Epithelial cell of esophagus (primary cell): ENCODE results near the gene IGFLR1.

Experiments
- DNase-seq: peaks from one replicate; pipeline ENCODE4 v3.0.0; 2010; ENCODE audit warnings: low read depth
- H3K4me3 ChIP-seq: 2 replicates; pipeline ENCODE4 v1.5.1; 2011; ENCODE audit warnings: mild to moderate bottlenecking, low read length, control low read depth
- TF ChIP-seq, protein P1 (sequence below): IDR thresholded peaks from 2 replicates; pipeline ENCODE4 v1.5.1; 2011; ENCODE audit warnings: low read depth, mild to moderate bottlenecking, low read length, control low read depth, inconsistent platforms; ENCODE audit not compliant: insufficient read depth; ENCODE audit errors: missing control alignments

IGFLR1 gene

DNA sequence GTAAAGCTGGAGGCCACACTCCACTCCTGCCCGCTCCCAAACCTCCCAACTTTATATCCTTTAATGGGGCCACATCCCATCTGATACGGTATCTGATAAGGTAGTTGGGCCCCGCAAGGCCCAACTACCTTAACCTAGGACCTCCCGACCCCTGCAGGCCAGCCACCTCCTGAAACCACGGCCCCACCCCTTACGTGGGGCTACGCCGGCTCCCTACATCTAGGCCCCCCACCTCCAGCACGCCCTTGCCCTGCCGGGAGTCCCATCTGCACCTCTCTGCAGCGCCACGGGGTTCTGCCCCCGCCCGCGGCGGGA, 2.2 kb downstream of the IGFLR1 start:
- peak overlapping the region; percentile 72 for H3K4me3 ChIP-seq
- TF ChIP-seq, protein P1, sequence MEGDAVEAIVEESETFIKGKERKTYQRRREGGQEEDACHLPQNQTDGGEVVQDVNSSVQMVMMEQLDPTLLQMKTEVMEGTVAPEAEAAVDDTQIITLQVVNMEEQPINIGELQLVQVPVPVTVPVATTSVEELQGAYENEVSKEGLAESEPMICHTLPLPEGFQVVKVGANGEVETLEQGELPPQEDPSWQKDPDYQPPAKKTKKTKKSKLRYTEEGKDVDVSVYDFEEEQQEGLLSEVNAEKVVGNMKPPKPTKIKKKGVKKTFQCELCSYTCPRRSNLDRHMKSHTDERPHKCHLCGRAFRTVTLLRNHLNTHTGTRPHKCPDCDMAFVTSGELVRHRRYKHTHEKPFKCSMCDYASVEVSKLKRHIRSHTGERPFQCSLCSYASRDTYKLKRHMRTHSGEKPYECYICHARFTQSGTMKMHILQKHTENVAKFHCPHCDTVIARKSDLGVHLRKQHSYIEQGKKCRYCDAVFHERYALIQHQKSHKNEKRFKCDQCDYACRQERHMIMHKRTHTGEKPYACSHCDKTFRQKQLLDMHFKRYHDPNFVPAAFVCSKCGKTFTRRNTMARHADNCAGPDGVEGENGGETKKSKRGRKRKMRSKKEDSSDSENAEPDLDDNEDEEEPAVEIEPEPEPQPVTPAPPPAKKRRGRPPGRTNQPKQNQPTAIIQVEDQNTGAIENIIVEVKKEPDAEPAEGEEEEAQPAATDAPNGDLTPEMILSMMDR: no peak
- no peak for DNase-seq

DNA sequence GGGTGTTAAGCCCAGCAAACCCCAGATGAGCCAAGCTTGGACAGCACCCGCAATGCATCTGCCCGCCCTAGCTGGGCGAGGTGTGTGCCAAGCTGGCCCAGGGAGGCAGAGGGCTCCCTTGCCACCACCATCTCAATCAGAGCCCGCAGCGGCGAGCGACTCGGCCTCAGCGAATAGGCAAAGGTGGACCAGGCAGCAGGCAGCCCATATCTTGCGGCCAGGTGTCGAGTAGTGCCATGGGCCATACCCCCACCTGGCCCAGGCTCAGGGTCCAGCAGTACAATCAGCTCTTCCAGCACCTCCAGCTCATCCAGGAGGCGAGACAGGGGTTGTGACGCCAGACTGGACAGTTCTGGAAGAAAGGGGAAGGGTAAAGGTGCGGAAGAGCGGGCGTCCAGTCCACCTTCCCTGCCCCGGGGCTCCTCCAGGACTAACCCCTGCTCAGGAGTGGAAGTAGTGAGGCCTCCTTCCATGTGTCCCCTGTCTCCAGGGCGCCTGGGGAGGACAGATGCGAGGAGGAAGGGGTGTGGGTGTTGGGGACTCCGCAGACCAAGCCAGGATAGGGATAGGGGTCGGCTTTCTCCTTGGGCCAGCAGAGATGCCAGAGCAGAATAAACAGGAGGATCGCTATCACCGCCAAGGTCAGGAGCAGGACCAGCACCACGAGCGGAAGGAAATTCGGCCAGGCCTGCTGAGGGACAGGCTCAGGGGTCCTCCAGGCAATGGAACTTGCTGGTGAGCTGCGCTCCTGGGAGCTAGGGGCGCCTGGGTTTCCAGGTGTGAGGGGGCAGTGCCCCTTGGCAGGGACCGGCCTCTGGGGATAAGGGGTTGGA, 2.8 kb downstream of the IGFLR1 start:
- TF ChIP-seq, protein P1: no peak
- no peak for DNase-seq
- H3K4me3 ChIP-seq: peak overlapping the region; percentile 72

- TF ChIP-seq, protein P1: no peak
- DNase-seq: no peak
- no peak overlapping the region for H3K4me3 ChIP-seq
Measured at GRCh38 chr19:35738887-35739229, 3.4 kb downstream of the IGFLR1 start.

DNA sequence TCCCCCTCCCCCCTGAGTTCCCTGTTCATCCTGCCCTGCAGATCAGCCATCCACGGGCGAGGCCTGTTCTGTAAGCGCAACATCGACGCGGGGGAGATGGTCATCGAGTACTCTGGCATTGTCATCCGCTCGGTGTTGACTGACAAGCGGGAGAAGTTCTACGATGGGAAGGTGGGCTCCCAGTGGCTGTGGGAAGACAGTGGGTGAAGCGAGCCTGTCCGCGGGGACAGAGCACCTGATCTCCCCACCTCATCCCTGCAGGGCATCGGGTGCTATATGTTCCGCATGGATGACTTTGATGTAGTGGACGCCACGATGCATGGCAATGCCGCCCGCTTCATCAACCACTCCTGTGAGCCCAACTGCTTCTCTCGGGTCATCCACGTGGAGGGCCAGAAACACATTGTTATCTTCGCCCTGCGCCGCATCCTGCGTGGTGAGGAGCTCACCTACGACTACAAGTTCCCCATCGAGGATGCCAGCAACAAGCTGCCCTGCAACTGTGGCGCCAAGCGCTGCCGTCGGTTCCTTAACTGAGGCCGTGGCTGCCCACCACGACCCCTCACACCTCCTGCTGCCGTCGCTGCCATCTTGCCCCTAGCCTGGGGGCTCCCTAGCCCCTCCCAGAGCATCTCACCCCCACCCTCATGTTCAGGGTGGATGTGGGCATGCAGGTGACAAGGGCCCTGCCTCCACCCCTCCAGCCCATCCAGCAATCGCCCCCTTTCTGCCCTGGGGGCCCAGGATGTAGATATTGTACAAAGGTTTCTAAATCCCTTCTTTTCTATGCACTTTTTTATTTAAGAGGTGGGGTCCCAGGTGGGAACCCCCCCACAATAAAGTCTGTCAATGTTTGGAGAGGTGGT, 4.0 kb downstream of the IGFLR1 start:
- TF ChIP-seq, protein P1: no peak
- no peak overlapping the region for H3K4me3 ChIP-seq
- DNase-seq: no peak

DNA sequence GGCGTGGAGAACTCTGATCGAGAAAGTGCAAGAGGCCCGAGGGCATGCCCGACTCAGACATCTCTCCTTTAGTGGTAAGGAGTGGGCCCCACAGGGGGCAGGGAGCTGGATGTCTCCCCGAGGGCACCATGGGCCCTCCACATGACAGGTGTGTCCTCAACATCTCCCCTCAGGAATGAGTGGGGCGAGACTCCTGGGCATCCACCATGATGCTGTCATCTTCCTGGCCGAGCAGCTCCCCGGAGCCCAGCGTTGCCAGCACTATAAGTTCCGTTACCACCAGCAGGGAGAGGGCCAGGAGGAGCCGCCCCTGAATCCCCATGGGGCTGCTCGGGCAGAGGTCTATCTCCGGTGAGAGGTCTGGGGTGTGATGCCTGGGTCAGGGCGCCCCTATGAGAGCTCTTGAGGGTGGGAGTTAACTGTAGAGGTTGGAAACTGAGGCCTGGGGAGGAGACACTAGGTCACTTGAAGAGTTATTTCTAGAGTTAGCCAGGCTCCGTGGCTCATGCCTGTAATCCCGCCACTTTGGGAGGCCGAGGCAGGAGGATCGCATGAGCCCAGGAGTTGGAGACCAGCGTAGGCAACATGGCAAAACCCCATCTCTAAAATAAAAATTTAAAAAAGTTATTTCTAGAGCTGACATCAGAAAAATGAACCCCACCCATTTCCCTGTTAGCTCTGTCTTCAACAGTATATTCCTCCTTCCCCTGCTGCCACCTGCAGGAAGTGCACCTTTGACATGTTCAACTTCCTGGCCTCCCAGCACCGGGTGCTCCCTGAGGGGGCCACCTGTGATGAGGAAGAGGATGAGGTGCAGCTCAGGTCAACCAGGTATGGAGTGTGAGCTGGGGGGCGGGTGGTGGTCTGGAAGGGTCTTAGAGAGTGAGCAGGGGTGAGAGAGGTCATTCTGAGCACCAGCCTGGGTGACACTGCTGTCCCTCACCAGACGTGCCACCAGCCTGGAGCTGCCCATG, 5.1 kb downstream of the IGFLR1 start:
- no peak overlapping the region for H3K4me3 ChIP-seq
- DNase-seq: peak; percentile 34
- TF ChIP-seq, protein P1: peak; percentile 32

DNA sequence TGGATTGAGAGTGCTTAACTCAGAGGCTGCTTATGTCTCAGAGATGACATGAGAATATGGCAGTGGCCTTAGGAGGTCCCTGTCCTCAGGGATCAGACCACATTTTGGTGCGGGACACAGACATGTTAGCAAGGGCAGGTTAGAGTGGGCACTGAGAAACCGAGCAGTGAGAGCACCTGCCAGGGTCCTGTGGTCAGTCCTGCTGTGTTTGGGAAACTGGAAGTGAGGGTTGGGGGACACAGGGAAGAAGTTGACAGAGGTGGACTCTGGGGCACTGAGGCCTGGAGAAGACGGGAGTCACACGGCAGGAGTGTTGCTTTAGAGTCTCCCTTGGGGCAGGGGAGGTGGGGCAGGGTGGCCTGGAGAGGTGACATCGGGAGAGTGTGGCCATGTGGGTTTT, 7.4 kb downstream of the IGFLR1 start:
- H3K4me3 ChIP-seq: no peak overlapping the region
- no peak for DNase-seq
- TF ChIP-seq, protein P1: no peak
